Caco-2 (cell line): ENCODE data around the gene STK40. TPM values are rescaled to one million over a fixed set of nuclear protein-coding genes. Genes with fewer than 3 reads are reported as not detected.

Experiments used
- BruUV-seq: library from RNA; stranded (reverse); fragments of 400-500 nt; replicated peaks from 2 replicates; lab custom pipeline; 2021; lab: Mats Ljungman, UMichigan
- CTCF ChIA-PET: fragments of 300-600 bp; sonication (Branson Sonifier 250); formaldehyde crosslinking; loops from one replicate; lab custom pipeline; 2022; ENCODE audit warnings: antibody characterized with exemption; lab: Charles Lee
- POLR2A ChIA-PET: fragments of 300-600 bp; sonication (Branson Sonifier 250); formaldehyde crosslinking; loops from one replicate; lab custom pipeline; 2022; ENCODE audit warnings: antibody characterized with exemption; lab: Charles Lee
- DNase-seq, 2 experiments: peaks; one replicate each; pipeline versions ENCODE4 v3.0.0 to v3.0.0-alpha.2; 2020 to 2022
- H3K27me3 ChIP-seq: replicated peaks from 2 replicates; pipeline ENCODE4 v1.6.0; 2011; ENCODE audit warnings: low read length; ENCODE audit not compliant: control insufficient read depth, insufficient read depth
- H3K36me3 ChIP-seq: 2 replicates; pipeline ENCODE4 v1.5.1; 2011; ENCODE audit warnings: low read length; ENCODE audit not compliant: control insufficient read depth, insufficient read depth
- H3K4me1 ChIP-seq: fragments of 250-450 bp; sonication (Bioruptor Pico); 2 replicates; pipeline ENCODE4 v1.5.1; 2020; ENCODE audit warnings: mild to moderate bottlenecking
- H3K4me3 ChIP-seq: 2 replicates; pipeline ENCODE4 v1.5.1; 2011; ENCODE audit warnings: low read depth, mild to moderate bottlenecking, control low read depth, low read length
- H3K9me3 ChIP-seq: fragments of 250-450 bp; sonication (Bioruptor Pico); 2 replicates; pipeline ENCODE4 v1.5.1; 2020; ENCODE audit warnings: mild to moderate bottlenecking, moderate library complexity
- H3K27ac Mint-ChIP-seq: one replicate; pipeline ENCODE4 v1.8.0; 2022; ENCODE audit warnings: mixed read lengths; ENCODE audit not compliant: unreplicated experiment
- H3K27me3 Mint-ChIP-seq: one replicate; pipeline ENCODE4 v1.8.0; 2022; ENCODE audit warnings: mixed read lengths; ENCODE audit not compliant: insufficient read depth, unreplicated experiment
- H3K36me3 Mint-ChIP-seq: one replicate; pipeline ENCODE4 v1.8.0; 2022; ENCODE audit warnings: mild to moderate bottlenecking, mixed read lengths; ENCODE audit not compliant: insufficient read depth, unreplicated experiment
- H3K4me1 Mint-ChIP-seq: one replicate; pipeline ENCODE4 v1.8.0; 2022; ENCODE audit warnings: low read depth, mixed read lengths; ENCODE audit not compliant: unreplicated experiment
- H3K4me3 Mint-ChIP-seq: one replicate; pipeline ENCODE4 v1.8.0; 2022; ENCODE audit warnings: mild to moderate bottlenecking, moderate library complexity, mixed read lengths; ENCODE audit not compliant: unreplicated experiment
- H3K9me3 Mint-ChIP-seq: one replicate; pipeline ENCODE4 v1.8.0; 2022; ENCODE audit warnings: mixed read lengths; ENCODE audit not compliant: unreplicated experiment
- CTCF ChIP-seq, 2 experiments: fragments of 200-600 bp in 1 of 2; IDR thresholded peaks; 1 replicate in 1 of 2; 2 replicates in 1 of 2; pipeline versions ENCODE4 v1.5.1 to v1.8.0; 2011 to 2022; ENCODE audit warnings: antibody characterized with exemption in 1 of 2, control low read depth in 1 of 2, inconsistent platforms in 1 of 2, low read depth in 1 of 2, low read length in 1 of 2, mild to moderate bottlenecking in 1 of 2, moderate library complexity in 1 of 2; ENCODE audit not compliant: insufficient read depth in 1 of 2, severe bottlenecking in 1 of 2, unreplicated experiment in 1 of 2
- intact Hi-C: fragments of 100-400 bp; cut with micrococcal nuclease; formaldehyde crosslinking; loops from one replicate; pipeline ENCODE4 v1.10.0; 2022; ENCODE audit not compliant: unreplicated experiment
- total RNA-seq: library from RNA; stranded (reverse); gene quantifications from 2 replicates; pipeline ENCODE4 v1.2.3, GENCODE V29; 2022

Gene STK40
- total RNA-seq, 1 experiment from 2014 or later: 29.7 TPM

DNA sequence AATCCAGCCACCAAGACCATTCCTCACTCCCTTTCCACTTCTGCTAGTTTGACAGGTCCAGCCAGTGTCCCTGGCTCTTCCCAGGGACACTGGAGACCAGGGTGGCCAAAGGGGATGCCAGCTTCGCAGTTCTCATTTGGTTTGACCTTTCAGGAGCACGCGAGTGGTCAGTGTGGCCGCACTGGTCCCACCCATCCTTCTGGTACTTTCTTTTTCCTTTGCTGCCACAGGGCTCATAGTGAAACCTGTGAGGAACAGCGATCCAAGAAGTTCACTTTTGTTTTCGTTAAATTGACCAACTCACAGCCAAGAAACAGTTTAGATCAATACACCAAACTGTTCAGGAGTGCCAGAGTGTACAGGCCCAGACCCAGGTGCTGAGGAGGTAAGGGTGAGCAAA, 47.9 kb downstream of the STK40 start:
- H3K4me3 ChIP-seq: no peak overlapping the region
- no peaks in the 10 kb centered on the region for H3K9me3 ChIP-seq
- no peaks in the 10 kb centered on the region for H3K4me1 ChIP-seq
- H3K27me3 ChIP-seq: no peaks in the 10 kb centered on the region
- no peak overlapping the region for H3K27ac Mint-ChIP-seq
- POLR2A ChIA-PET: no interaction called here
- H3K4me3 Mint-ChIP-seq: no peak overlapping the region
- DNase-seq: no peak
- H3K36me3 Mint-ChIP-seq: peaks cover 9% of the 10 kb centered on the region
- H3K4me1 Mint-ChIP-seq: no peaks in the 10 kb centered on the region
- CTCF ChIA-PET: no interaction called here
- no peaks in the 10 kb centered on the region for H3K9me3 Mint-ChIP-seq
- H3K27me3 Mint-ChIP-seq: no peaks in the 10 kb centered on the region
- no peak for TF ChIP-seq CTCF (IDR thresholded peaks at IDR 0.05; ENCODE audit: insufficient read depth in 1 of 2, low read depth in 1 of 2, low read length in 1 of 2, severe bottlenecking in 1 of 2, unreplicated experiment in 1 of 2)
- intact Hi-C loops: no loop called here
- BruUV-seq: no TSS peak
- H3K36me3 ChIP-seq: no peaks in the 10 kb centered on the region

DNA sequence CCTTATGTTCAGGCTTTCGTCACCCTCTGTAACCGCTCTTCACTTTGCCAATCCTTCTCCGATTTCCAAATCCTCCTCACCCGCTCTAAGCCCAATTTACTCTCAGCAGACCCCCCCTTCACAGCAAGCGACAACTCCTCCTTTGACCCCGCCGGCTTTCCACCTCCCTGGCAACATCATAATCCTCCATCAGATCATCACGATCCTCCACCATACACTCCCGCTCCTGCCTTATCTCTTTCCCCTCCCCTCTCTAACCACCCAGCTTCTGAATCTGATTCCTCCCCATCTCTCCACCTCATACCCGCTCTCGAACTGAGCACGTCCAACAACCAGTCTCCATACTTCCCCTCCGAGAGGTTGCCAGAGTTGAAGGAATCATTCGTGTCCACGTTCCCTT, 54.8 kb downstream of the STK40 start:
- Mint-ChIP-seq H3K27ac (no peak overlapping the region), H3K9me3 (no peaks in the 10 kb centered on the region), H3K36me3 (no peaks in the 10 kb centered on the region), H3K4me1 (no peaks in the 10 kb centered on the region), H3K27me3 (peaks cover 6% of the 10 kb centered on the region), H3K4me3 (no peak overlapping the region)
- Histone ChIP-seq H3K4me3 (no peak overlapping the region), H3K9me3 (no peaks in the 10 kb centered on the region), H3K27me3 (no peaks in the 10 kb centered on the region), H3K4me1 (no peaks in the 10 kb centered on the region), H3K36me3 (no peaks in the 10 kb centered on the region)
- POLR2A ChIA-PET: no interaction called here
- CTCF ChIA-PET: no interaction called here
- no peak for TF ChIP-seq CTCF (IDR thresholded peaks at IDR 0.05; ENCODE audit: insufficient read depth in 1 of 2, low read depth in 1 of 2, low read length in 1 of 2, severe bottlenecking in 1 of 2, unreplicated experiment in 1 of 2)
- DNase-seq: no peak
- BruUV-seq: no TSS peak
- intact Hi-C loops: no loop called here

DNA sequence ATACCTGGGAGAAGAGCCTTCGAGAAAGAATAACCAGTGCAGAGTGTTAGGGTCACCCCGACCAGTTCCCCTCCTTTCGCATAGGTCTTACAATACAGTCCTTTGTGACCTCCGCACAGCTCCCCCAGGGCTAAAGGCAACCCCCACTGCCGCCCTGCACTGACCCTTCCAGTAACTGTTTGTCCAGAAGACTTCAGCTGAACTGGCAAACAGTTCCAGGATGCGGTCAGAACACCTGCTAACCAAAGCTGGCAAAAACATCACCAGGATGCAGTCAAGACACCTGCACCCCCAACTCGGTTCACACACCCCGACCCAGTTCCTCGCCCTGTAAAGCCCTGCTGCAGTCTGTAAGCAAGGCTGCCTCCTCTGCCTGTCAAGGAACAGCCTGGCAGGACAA, 55.9 kb downstream of the STK40 start:
- no peak for DNase-seq
- intact Hi-C loops: no loop called here
- no peaks in the 10 kb centered on the region for H3K36me3 Mint-ChIP-seq
- H3K27me3 Mint-ChIP-seq: peaks cover 6% of the 10 kb centered on the region
- no peaks in the 10 kb centered on the region for H3K4me1 Mint-ChIP-seq
- no peaks in the 10 kb centered on the region for H3K9me3 Mint-ChIP-seq
- Histone ChIP-seq H3K4me3 (no peak overlapping the region), H3K36me3 (no peaks in the 10 kb centered on the region), H3K9me3 (no peaks in the 10 kb centered on the region), H3K27me3 (no peaks in the 10 kb centered on the region), H3K4me1 (no peaks in the 10 kb centered on the region)
- TF ChIP-seq CTCF (IDR thresholded peaks at IDR 0.05; ENCODE audit: insufficient read depth in 1 of 2, low read depth in 1 of 2, low read length in 1 of 2, severe bottlenecking in 1 of 2, unreplicated experiment in 1 of 2): no peak
- no peak overlapping the region for H3K27ac Mint-ChIP-seq
- H3K4me3 Mint-ChIP-seq: no peak overlapping the region
- ChIA-PET CTCF (no interaction called here), POLR2A (no interaction called here)
- BruUV-seq: no TSS peak
